HG02571 (cell line): ENCODE results near the gene CLDN6.

Source experiments
- ATAC-seq: cut with Tn5 transposase; IDR thresholded peaks from one replicate; pipeline ENCODE4 v1.9.1; 2021; ENCODE audit warnings: mild to moderate bottlenecking, moderate library complexity; ENCODE audit not compliant: unreplicated experiment

CLDN6 gene

GRCh38 chr16:2992383-2993081 lies 25.5 kb downstream of the CLDN6 start:
- no peak for ATAC-seq

- no peak for ATAC-seq
Measured at GRCh38 chr16:2991566-2992261, 26.3 kb downstream of the CLDN6 start.

- ATAC-seq = no peak
Measured at GRCh38 chr16:2990891-2991290, 27.1 kb downstream of the CLDN6 start.

- no peak for ATAC-seq
Measured at GRCh38 chr16:2988590-2989099, 29.3 kb downstream of the CLDN6 start.

DNA sequence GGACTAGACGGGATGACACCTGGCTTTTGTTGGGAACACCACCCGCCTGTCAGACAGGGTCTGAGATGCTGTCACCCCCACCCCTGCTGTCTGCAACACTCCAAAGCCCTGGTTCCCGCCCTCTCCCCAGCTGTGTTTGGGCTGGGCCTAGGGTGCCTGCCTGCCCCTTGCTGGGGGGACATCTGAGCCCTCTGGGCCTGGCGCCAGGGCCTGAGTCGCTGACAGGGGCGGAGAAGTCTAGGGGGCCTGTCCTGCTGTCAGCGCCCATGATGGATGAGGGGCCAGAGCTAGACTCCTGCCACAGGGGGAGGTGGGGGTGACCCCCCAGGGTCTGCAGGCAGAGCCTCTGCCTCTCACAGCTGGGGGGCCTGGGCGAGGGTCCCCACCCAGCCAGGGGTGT lies 30.1 kb downstream of the CLDN6 start:
- no peak for ATAC-seq

DNA sequence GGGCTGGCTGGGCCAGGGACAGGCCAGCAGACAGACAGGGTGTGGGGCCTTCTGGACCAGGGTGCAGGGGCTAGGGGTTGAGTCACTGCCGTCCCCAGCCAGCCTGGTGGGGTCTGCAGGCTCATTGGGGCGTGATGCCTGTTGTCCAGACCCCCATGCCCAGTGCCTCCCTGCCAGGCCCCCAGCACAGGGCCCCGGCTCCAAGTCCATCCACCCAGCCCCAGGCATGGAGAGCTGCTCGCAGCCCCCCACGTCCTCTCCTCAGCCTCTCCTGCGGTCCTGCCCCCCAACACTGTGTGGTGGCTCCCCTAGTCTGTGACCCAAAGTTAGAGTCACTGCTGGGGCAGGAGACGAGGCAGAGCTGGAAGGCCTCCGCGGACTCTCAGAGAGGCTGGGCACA lies 30.7 kb downstream of the CLDN6 start:
- ATAC-seq = no peak

DNA sequence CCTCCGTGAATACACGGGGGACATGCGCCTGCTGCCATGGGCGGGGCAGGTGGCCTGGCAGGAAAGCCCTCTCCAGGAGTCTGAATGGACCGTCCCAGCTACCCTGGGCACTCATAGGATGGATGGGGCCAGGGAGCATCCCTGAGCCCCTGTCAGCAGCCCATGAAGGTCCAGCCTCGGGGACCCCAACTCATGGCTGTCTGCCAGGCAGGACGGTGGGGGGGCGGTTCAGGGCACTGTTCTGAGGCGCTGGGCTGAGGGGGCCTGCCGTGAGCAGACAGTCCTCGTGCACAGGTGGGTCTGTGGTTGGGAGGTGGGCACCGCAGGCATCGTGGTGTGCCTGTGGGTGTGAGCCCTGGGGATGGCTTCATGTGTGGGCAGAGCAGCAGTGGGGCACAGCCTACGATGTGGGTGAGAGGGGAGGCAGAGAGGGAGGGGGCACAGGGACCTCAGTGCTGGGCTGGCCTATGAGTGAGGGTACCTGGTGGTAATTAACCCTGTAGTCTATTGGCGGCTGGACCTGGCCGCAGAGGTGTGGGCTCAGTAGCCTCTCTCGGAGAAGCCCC lies 31.3 kb downstream of the CLDN6 start:
- ATAC-seq = no peak

DNA sequence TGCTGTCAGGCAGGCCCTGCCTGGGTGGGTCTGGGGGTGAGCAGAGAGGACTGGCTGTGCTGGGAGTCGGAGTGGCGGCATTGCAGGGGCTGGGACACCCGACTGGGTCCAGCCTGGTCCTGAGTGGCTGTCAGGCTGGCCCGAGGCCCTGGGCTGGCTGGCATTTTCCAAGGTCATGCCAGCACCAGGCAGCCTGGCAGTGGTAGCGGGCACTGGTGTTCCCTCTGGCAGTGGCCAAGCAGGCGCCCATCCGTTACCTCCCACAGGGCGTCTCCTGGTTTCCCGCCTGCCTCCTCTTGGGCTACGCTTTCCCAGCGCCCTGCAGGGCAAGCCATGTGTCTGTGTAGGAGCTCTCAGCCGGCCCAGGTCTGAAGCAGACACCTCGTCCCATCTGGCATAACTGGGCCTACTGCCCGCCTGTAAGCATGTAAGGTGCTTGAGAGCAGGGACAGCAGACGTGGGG lies 32.1 kb downstream of the CLDN6 start:
- ATAC-seq = no peak

DNA sequence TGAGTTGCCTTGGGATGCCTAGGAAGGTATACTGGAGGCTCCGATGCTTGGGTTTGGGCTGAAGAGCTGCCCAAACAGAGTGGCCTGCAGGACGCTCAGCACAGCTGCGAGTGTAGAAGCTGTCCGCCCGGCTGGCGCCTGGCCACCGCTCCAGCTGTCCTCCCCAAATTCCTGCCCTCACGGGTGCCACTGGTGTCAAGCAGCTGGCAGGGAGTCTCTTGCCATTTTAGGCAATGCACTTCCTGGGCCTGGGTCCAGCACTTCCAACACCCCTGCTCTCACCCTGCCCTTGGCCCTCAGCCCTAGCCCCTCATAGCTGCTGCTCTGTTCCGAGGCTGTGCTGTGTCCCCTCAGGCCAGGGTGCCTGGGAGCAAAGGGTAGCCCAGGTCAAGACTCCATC lies 32.5 kb downstream of the CLDN6 start:
- ATAC-seq = no peak

DNA sequence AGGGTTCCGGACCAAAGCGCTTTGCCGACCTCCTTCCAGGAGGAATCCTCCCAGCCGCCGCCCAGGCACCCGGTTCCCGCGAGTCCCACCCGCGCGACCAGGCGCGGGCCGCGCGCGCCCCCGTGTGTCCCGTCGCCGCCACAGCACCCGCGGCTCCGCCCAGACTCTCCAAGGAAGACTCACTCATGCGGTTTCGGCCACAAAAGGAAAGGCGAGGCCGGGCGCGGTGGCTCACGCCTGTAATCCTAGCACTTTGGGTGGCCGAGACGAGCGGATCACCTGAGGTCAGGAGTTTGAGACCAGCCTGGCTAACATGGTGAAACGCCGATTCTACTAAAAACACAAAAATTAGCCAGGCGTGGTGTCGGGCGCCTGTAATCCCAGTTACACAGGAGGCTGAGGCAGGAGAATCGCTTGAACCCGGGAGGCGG lies 34.3 kb downstream of the CLDN6 start:
- no peak for ATAC-seq

DNA sequence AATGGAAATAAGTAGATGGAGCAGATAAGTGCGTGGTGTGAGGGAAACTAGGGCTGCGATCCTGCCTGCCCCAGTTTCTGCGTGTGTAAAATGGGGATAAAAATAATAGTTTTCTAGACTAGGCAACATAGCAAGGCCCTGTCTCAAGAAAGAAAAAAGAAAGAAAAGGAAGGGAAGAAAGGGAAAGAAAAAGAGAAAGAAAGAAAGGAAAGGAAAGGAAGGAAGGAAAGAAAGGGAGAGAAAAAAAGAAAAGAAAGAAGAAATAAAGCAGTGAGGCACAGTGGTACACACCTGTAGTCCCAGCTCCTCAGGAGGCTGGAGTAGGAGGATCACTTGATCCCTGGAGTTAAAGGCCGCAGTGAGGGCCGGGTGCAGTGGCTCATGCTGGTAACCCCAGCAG lies 35.6 kb downstream of the CLDN6 start:
- ATAC-seq = no peak

DNA sequence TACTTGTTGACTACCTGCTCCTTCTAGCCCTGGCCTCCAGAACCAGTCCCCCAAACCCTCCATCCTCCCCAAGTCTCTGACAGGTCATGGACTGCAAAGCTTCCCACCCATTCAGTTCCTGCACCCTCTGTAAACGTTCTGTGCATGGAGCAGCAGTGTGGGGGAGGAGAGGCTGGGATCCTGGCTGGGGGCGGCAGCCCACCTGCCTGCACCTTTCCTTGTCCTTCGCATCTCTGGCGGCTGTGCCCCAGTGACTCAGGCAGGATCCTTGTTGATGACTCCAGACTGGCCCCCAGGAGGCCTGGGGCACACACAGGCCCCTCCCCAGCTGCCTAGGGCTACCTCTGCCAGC lies 36.1 kb downstream of the CLDN6 start:
- no peak for ATAC-seq

DNA sequence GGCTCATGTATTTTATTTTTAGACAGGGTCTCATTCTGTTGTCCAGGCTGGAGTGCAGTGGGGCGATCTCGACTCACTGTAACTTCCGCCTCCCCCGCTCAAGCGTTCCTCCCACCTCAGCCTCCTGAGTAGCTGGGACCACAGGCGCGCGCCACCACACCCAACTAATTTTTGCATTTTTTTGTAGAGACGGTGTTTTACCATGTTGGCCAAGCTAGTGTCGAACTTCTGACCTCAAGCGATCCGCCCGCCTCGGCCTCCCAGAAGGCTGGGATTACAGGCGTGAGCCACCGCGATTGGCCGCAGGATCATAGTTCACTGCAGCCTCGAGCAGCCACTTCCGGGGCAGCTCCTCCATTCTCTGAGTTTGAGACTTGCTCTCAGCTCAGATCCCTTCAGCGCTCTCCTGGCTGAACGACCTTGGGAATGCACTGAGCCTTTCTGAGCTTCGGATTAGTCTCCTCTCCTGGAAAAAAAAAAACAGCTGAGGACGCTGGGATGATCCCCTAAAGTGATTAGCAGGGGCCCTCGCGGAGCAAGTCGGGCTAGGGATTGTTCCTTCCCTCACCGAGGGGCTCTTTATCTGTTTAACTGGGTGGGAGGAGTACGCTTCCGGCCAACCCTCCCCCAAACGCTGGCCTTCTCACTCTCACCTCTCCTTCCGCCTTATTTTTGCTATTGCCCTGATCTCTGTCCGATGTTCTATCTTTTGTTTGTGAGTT lies 36.6 kb downstream of the CLDN6 start:
- ATAC-seq = no peak

DNA sequence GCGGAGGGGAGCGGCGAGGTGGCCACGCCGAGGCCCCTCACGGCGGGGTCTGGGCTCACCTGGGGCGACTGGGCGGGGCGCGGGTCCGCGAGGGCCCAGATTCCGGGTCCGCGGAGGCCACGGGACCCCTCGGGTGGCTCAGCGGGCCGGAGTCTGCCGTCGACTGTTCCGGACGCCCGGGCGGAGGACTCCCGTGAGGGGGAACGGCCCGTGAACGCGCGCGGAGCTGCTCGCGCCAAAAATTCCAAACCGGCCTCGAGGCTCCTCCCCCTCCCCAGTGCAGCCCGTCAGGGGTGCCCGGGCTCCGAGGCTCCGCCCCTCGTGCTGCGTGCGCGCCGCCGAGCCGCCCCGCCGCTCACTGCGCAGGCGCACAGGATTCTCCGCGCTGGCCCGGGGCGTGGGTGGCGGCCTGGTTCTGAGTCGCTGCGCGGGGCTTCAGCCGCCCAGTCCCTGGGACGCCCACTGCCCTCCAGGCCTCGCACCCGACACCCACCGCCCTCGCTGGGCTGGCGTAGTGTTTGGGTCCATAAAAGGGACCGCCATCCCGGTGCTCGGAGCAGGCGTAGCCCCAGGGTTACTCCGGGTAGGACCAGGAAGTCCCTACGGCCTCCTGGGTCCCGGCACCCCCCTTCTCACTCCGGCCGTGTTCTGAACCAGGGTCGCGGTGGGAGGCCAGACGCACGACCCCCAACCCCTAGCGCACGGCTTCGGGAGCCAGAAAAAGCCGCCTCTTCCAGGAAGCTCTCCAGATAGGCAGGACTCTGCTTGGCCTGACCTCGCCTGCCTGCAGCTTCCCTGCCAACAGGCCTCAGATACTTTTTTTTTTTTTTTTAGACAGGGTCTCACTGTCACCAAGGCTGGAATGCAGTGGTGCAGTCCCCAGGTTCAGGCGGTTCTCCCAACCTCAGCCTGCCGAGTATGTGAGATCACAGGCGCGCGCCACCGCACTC lies 37.5 kb downstream of the CLDN6 start, which contains the start of gene PKMYT1:
TSS of gene PKMYT1 (minus strand) at position 220 of the 950 bp plus-strand sequence. CDS start 789 bp downstream, outside the sequence.
- ATAC-seq = peak; percentile 70

- no peak for ATAC-seq
Measured at GRCh38 chr16:2979669-2980226, 38.2 kb downstream of the CLDN6 start.

- ATAC-seq = no peak
Measured at GRCh38 chr16:2977440-2977839, 40.5 kb downstream of the CLDN6 start.

DNA sequence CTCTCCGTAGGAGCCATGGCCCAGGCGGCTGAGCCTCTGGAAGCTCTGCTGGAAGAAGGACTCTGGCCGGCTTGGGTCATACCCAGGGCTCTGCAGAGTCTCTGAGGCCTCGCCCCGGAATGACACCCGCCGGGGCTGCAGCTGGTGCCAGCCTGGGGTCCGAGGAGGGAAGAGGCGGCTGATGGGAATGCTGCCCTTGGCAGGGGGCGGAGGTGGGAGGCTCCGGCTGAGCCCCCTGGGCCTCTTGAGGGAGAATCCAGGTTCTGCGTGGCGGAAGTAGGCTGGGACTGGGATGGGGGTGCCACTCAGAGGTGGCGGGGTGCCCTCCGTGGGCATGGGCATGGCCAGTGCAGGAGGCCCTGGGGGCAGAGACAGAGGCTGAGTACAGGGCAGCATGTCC lies 41.3 kb downstream of the CLDN6 start:
- no peak for ATAC-seq

- no peak for ATAC-seq
Measured at GRCh38 chr16:2976201-2976600, 41.8 kb downstream of the CLDN6 start.

GRCh38 chr16:2975161-2975795 lies 42.7 kb downstream of the CLDN6 start:
- ATAC-seq = no peak
